Ovary (tissue), 9 donors: ENCODE results near the gene YOD1. TPM values are rescaled to one million over a fixed set of nuclear protein-coding genes. Genes with fewer than 3 reads are reported as not detected.

ENCODE experiments used
- DNase-seq, 5 donors: peaks; one replicate each; pipeline ENCODE4 v3.0.0-alpha.2; 2019 to 2020
- H3K27ac ChIP-seq, 2 donors: fragments of 200-600 bp; one replicate each; pipeline versions ENCODE4 v1.5.1 to v1.8.0; 2019 to 2022
- H3K27me3 ChIP-seq: fragments of 200-600 bp; one replicate; pipeline ENCODE4 v1.8.0; 2022
- H3K36me3 ChIP-seq: fragments of 200-600 bp; sonication (generic); one replicate; pipeline ENCODE4 v1.5.1; 2019
- H3K4me1 ChIP-seq: one replicate; pipeline ENCODE4 v1.8.1; 2013; ENCODE audit warnings: mild to moderate bottlenecking, moderate library complexity; ENCODE audit not compliant: insufficient read depth
- H3K4me3 ChIP-seq: fragments of 200-600 bp; sonication (generic); one replicate; pipeline ENCODE4 v1.5.1; 2017
- H3K9me3 ChIP-seq, 2 donors: fragments of 200-600 bp in 1 of 2; sonication (generic) in 1 of 2; one replicate each; pipeline versions ENCODE4 v1.5.1 to v1.8.1; 2013 to 2019; ENCODE audit warnings: mild to moderate bottlenecking in 1 of 2, moderate library complexity in 1 of 2
- EP300 ChIP-seq: sonication (generic); formaldehyde crosslinking; IDR thresholded peaks from one replicate; pipeline ENCODE4 v1.6.1; 2017; ENCODE audit warnings: antibody characterized with exemption
- POLR2A ChIP-seq: fragments of 450-650 bp; IDR thresholded peaks from one replicate; pipeline ENCODE4 v1.6.1; 2017; ENCODE audit warnings: antibody characterized with exemption, mild to moderate bottlenecking, moderate library complexity
- WGBS, 3 donors: extraction: QIAGEN DNeasy Blood & Tissue Kit in 1 of 3; methylation state at CpG; one replicate each; pipeline versions ENCODE4 v1.1.5 to v1.1.7; 2013 to 2017; 5-methylcytosine and 5-hydroxymethylcytosine counted together
- intact Hi-C, 4 donors: fragments of 100-400 bp; cut with DNase I; formaldehyde crosslinking; loops; one replicate each; pipeline versions ENCODE4 v1.11.0 to v1.15.1; 2022 to 2023
- polyA plus RNA-seq, 2 donors: library from polyadenylated mRNA; stranded (reverse); fragments of 200-250 nt in 1 of 2; fragments of 350-450 nt in 1 of 2; fragmentation: Illumina TruSeq in 1 of 2; extraction: RNeasy Lipid Tissue Mini Kit (QIAGEN cat#74804) in 1 of 2; gene quantifications; one replicate each; pipeline ENCODE4 v1.2.3, GENCODE V29; 2013 to 2014
- total RNA-seq, 7 donors: library from RNA; depleted of rRNA in 2 of 7; stranded (reverse); fragments of >200 nt in 2 of 7; fragmentation: NEBNext Ultra II Directional in 3 of 7; extraction: Animal tissue kit (Norgen Biotek cat#: 25700) in 3 of 7; gene quantifications; one replicate each; pipeline versions ENCODE4 v1.1.0 to v1.2.4, GENCODE V29; 2016 to 2023
- TF ChIP-seq, protein P1 (sequence below), 3 donors: fragments of 450-650 bp in 2 of 3; fragments of 200-600 bp in 1 of 3; IDR thresholded peaks; one replicate each; pipeline versions ENCODE4 v1.5.1 to v1.8.0; 2016 to 2022; ENCODE audit warnings: antibody characterized with exemption in 3 of 3, mild to moderate bottlenecking in 1 of 3
- donor health status: DM: no; HTN: no; CAD: no; lungs with moderate emphysema.
- donor health status: DM: no; HTN: no; CAD: no.
- donor health status: Bipolar disorder and iron deficiency.
- donor health status: DM: yes; HTN: yes; CAD: no.
- donor health status: DM: no; HTN: no; CAD: no.
- donor health status: DM: yes; HTN: yes; CAD: no.

The YOD1 gene
- total and polyA plus RNA-seq, 9 donors: 2.2 to 8.4 (median 6.0) TPM

DNA sequence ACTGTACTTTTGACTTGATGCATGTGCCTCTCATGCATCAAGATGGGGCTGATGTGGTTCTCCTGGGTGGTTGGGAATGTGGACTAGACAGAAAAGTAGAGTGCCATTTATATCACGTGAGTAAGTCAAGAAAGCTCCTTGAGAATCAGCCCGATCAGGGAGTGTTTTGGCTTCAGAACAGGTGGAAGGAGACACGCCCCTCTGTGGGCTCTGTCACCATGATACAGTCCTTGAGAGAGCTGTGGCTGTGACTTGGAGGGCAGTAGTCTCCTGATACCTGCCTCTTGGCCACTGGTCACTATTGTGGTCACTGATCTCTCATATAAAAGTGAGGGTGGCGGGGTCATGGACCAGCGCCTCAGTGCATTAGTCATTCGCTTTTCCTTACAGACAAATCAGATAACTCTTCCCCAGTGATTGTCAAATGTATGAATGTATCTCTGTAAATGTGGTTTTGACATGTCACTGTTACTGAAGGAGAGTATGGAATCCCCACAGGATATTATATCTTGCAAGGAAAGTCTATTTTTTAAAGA, 28.8 kb upstream of the YOD1 start:
- no peak overlapping the region for H3K27ac ChIP-seq
- no peaks in the 10 kb centered on the region for H3K9me3 ChIP-seq
- WGBS, 3 donors: 93 to 95% (median 93%) methylated on average over 6 of the region's 6 CpGs
- intact Hi-C loops: loop anchor here in 3 of 4 donors (5.0 to 10.0 kb wide), 3 partner anchors 165 to 328 kb away; no protein-coding TSS in a partner anchor
- no peak for DNase-seq
- no peak for TF ChIP-seq POLR2A
- TF ChIP-seq, protein P1, sequence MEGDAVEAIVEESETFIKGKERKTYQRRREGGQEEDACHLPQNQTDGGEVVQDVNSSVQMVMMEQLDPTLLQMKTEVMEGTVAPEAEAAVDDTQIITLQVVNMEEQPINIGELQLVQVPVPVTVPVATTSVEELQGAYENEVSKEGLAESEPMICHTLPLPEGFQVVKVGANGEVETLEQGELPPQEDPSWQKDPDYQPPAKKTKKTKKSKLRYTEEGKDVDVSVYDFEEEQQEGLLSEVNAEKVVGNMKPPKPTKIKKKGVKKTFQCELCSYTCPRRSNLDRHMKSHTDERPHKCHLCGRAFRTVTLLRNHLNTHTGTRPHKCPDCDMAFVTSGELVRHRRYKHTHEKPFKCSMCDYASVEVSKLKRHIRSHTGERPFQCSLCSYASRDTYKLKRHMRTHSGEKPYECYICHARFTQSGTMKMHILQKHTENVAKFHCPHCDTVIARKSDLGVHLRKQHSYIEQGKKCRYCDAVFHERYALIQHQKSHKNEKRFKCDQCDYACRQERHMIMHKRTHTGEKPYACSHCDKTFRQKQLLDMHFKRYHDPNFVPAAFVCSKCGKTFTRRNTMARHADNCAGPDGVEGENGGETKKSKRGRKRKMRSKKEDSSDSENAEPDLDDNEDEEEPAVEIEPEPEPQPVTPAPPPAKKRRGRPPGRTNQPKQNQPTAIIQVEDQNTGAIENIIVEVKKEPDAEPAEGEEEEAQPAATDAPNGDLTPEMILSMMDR (IDR thresholded peaks at IDR 0.05): no peak
- no peaks in the 10 kb centered on the region for H3K36me3 ChIP-seq
- H3K4me1 ChIP-seq: no peaks in the 10 kb centered on the region
- no peak overlapping the region for H3K4me3 ChIP-seq
- no peaks in the 10 kb centered on the region for H3K27me3 ChIP-seq

DNA sequence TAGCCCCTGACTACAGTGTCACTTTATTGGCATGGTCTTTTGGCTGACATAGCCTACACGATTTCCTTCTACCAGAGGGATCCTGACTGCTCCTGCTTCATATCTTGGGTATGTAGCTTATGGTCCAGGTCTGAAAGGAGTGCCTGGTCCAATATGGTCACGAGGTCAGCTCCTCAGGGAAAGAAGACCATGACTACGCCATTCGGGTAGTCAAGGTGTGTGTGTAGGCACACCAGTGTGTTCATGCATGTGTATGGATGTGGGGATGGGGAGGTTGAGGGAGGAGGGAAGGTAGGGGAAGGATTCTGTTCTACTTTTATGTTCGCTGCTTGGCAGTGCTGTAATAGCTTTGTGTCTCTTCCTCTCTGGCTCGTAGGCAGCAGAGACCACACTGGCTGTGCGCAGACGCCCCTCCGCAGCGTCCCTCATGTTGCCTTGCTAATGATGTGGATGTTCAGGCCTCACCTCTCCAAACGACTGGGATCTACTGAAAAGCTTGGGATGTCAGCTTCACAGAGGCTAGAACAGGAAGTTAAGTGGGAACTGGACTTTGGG, 27.6 kb upstream of the YOD1 start:
- no peak for DNase-seq
- intact Hi-C loops: loop anchor here in 2 of 4 donors (10.0 kb wide), 2 partner anchors 164 to 326 kb away; no protein-coding TSS in a partner anchor
- Histone ChIP-seq H3K27me3 (no peaks in the 10 kb centered on the region), H3K4me3 (no peak overlapping the region), H3K4me1 (no peaks in the 10 kb centered on the region), H3K36me3 (no peaks in the 10 kb centered on the region), H3K9me3 (no peaks in the 10 kb centered on the region), H3K27ac (no peak overlapping the region)
- WGBS, 3 donors: 88 to 89% (median 89%) methylated on average over 11 of the region's 11 CpGs
- TF ChIP-seq, protein P1 (IDR thresholded peaks at IDR 0.05): no peak
- TF ChIP-seq POLR2A (no peak), EP300 (no peak)

DNA sequence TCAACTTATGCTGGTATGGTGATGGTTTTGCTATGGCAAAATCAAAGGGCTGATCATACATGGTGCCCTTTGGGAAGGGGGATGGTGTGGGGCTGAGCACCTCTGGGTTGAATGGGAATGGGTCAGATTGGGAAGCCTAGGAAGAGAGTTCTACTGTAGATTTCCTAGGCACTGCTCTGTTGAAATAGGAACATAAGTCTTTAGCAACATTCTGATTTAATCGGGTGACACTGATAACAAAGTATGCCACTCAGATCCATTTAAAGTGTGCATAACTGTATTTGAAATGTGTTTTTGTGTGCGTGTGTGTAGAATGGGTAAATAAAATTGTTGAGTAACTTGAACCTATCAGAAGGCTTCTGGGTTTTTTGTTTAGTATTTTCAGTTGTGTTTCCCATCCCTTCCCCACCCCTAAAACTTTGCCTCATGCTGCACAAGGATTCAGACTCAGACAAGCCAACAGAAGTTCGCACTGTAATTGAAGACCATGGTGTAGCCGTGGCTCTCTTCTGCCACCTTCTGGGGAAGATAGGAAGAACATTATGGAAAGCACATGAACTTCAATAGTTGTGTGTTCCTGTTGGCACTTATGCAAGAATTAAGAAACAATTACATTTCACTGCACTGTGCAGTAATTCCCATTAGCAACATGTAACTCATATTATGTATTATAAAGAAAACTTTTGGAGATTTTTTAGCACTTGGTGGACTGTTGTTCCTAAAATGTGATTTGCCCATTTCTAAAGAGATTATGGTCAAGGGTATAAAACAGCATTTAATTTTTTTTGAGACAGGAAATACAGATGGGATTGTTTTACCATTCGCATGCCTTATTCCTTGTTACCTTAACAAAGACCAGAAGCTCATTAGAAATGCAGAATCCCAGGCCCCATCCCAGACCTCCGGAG, 26.7 kb upstream of the YOD1 start:
- no peak overlapping the region for H3K27ac ChIP-seq
- DNase-seq: peak in 4 of 5 donors; percentile 30 to 74 (median 45)
- WGBS, 3 donors: 40 to 46% (median 41%) methylated on average over 6 of the region's 6 CpGs
- H3K36me3 ChIP-seq: no peaks in the 10 kb centered on the region
- no peaks in the 10 kb centered on the region for H3K9me3 ChIP-seq
- intact Hi-C loops: loop anchor here in 2 of 4 donors (10.0 kb wide), 2 partner anchors 163 to 327 kb away; no protein-coding TSS in a partner anchor
- H3K27me3 ChIP-seq: no peaks in the 10 kb centered on the region
- no peaks in the 10 kb centered on the region for H3K4me1 ChIP-seq
- H3K4me3 ChIP-seq: no peak overlapping the region
- TF ChIP-seq POLR2A (no peak), EP300 (no peak)
- TF ChIP-seq, protein P1 (IDR thresholded peaks at IDR 0.05): peak; percentile 71 to 80 (median 79)

DNA sequence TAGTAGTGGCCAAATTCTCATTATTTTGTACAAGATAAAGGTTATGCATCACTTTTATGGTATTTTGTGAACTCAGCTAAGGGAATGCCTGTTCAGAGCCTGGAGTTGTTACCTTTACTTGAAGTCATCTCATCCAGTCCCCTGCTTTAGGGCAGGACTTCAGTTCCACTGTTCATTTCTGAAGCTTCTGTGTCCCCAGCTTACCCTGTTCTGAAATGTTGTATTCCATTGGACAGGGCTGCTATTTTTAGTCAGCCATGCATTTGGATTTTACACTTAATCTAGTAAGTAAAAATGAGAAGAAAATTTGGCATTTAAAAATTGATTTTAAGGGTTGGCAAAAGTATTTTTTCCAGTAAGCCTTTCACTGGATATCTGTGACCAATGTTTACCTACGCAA, 26.0 kb upstream of the YOD1 start:
- no peak for DNase-seq
- Histone ChIP-seq H3K4me1 (no peaks in the 10 kb centered on the region), H3K9me3 (no peaks in the 10 kb centered on the region), H3K36me3 (no peaks in the 10 kb centered on the region), H3K27ac (no peak overlapping the region), H3K4me3 (no peak overlapping the region), H3K27me3 (no peaks in the 10 kb centered on the region)
- intact Hi-C loops: loop anchor here in 2 of 4 donors (10.0 kb wide), 2 partner anchors 162 to 328 kb away; no protein-coding TSS in a partner anchor
- 95 to 100% (median 96%) methylated on average over 1 of the region's 1 CpG for WGBS, 3 donors
- TF ChIP-seq POLR2A (no peak), EP300 (no peak)
- TF ChIP-seq, protein P1 (IDR thresholded peaks at IDR 0.05): no peak
